SU-DHL-6 (cell line): Measurements from ENCODE around the gene HELZ.
"Not testable (repeated sequence)": the region's sequence is repeated elsewhere in the genome, so short reads cannot be mapped to it uniquely, and the experiment has no call there.

Experiments
- CTCF ChIP-seq: fragments of 200-600 bp; sonication (generic); IDR thresholded peaks from one replicate; pipeline ENCODE4 v1.5.1; 2017; ENCODE audit warnings: antibody characterized with exemption, mild to moderate bottlenecking, low read length, moderate library complexity; ENCODE audit not compliant: insufficient read depth, poor library complexity, severe bottlenecking
- EZH2phosphoT487 ChIP-seq: fragments of 200-600 bp; sonication (generic), shearing (Covaris generic); conservative IDR thresholded peaks from 2 replicates; pipeline ENCODE4 v1.6.1; 2018; ENCODE audit warnings: mild to moderate bottlenecking, antibody characterized with exemption, low read length, moderate library complexity, mixed read lengths

- TF ChIP-seq CTCF, EZH2phosphoT487: not testable (repeated sequence)
These were observed 41.8 kb upstream of the HELZ start for GRCh38 chr17:67286826-67287225.
